Fibroblast of lung (primary cell): ENCODE results near the gene SAP30BP. TPM values are rescaled to one million over a fixed set of nuclear protein-coding genes. Genes with fewer than 3 reads are reported as not detected.

Experiments
- DNase-seq, 2 donors: peaks; one replicate each; pipeline versions ENCODE4 v3.0.0 to v3.0.0-alpha.2; 2010; ENCODE audit warnings: low read depth in 2 of 2
- H2AFZ ChIP-seq: 2 replicates; pipeline ENCODE4 v1.5.1; 2012; ENCODE audit warnings: low read length, control low read depth, inconsistent platforms
- H3K27ac ChIP-seq: 2 replicates; pipeline ENCODE4 v1.5.1; 2011; ENCODE audit warnings: low read length, control low read depth; ENCODE audit not compliant: insufficient read depth
- H3K27me3 ChIP-seq: 2 replicates; pipeline ENCODE4 v1.5.1; 2011; ENCODE audit warnings: mild to moderate bottlenecking, low read length; ENCODE audit not compliant: control insufficient read depth, insufficient read depth
- H3K36me3 ChIP-seq: 2 replicates; pipeline ENCODE4 v1.5.1; 2011; ENCODE audit warnings: low read length; ENCODE audit not compliant: control insufficient read depth, insufficient read depth
- H3K4me1 ChIP-seq: 2 replicates; pipeline ENCODE4 v1.5.1; 2011; ENCODE audit warnings: low read length; ENCODE audit not compliant: control insufficient read depth, insufficient read depth; ENCODE audit errors: extremely low read depth
- H3K4me2 ChIP-seq: 2 replicates; pipeline ENCODE4 v1.5.1; 2011; ENCODE audit warnings: low read length, control low read depth; ENCODE audit not compliant: insufficient read depth; ENCODE audit errors: extremely low read depth
- H3K4me3 ChIP-seq, 4 experiments: fragments of 200-600 bp in 1 of 4; sonication (generic) in 1 of 4; replicated peaks in 1 of 4; 2 replicates each; pipeline ENCODE4 v1.5.1; 2011 to 2016; ENCODE audit warnings: low read length in 4 of 4, low read depth in 3 of 4, mild to moderate bottlenecking in 3 of 4, control low read depth in 2 of 4, inconsistent platforms in 1 of 4, mixed read lengths in 1 of 4; ENCODE audit not compliant: insufficient read depth in 1 of 4; ENCODE audit errors: control extremely low read depth in 1 of 4
- H3K79me2 ChIP-seq: 2 replicates; pipeline ENCODE4 v1.5.1; 2012; ENCODE audit warnings: mild to moderate bottlenecking, low read length, inconsistent platforms; ENCODE audit not compliant: control insufficient read depth, insufficient read depth
- H3K9ac ChIP-seq: 2 replicates; pipeline ENCODE4 v1.5.1; 2011; ENCODE audit warnings: mild to moderate bottlenecking, low read length, control low read depth; ENCODE audit not compliant: insufficient read depth
- H3K9me3 ChIP-seq: 2 replicates; pipeline ENCODE4 v1.5.1; 2012; ENCODE audit warnings: low read depth, low read length; ENCODE audit not compliant: control insufficient read depth, insufficient read depth
- H4K20me1 ChIP-seq: 2 replicates; pipeline ENCODE4 v1.5.1; 2011; ENCODE audit warnings: low read length; ENCODE audit not compliant: control insufficient read depth, insufficient read depth; ENCODE audit errors: extremely low read depth
- CTCF ChIP-seq, 2 donors: IDR thresholded peaks in 1 of 2; conservative IDR thresholded peaks in 1 of 2; 1 replicate in 1 of 2; 2 replicates in 1 of 2; pipeline ENCODE4 v1.5.1; 2011 to 2012; ENCODE audit warnings: low read length in 2 of 2, control low read depth in 1 of 2, inconsistent platforms in 1 of 2, low read depth in 1 of 2, mild to moderate bottlenecking in 1 of 2
- EZH2 ChIP-seq: IDR thresholded peaks from 2 replicates; pipeline ENCODE4 v1.5.1; 2012; ENCODE audit warnings: low read length, control low read depth, mild to moderate bottlenecking; ENCODE audit errors: missing control alignments
- polyA plus RNA-seq, 2 donors: library from polyadenylated mRNA; depleted of rRNA in 1 of 2; stranded (reverse) in 1 of 2; unstranded in 1 of 2; fragments of >200 nt; gene quantifications; 2 replicates each; pipeline ENCODE4 v1.2.1, GENCODE V29; 2011 to 2012; ENCODE audit warnings: missing spikeins in 1 of 2
- total RNA-seq: library from RNA; depleted of rRNA; stranded (reverse); fragments of >200 nt; gene quantifications from 2 replicates; pipeline ENCODE4 v1.2.1, GENCODE V29; 2014

SAP30BP gene
- total and polyA plus RNA-seq, 2 donors (not counting 1 experiment from before 2014, with no cell fraction given) = 43.9 to 61.0 TPM

DNA sequence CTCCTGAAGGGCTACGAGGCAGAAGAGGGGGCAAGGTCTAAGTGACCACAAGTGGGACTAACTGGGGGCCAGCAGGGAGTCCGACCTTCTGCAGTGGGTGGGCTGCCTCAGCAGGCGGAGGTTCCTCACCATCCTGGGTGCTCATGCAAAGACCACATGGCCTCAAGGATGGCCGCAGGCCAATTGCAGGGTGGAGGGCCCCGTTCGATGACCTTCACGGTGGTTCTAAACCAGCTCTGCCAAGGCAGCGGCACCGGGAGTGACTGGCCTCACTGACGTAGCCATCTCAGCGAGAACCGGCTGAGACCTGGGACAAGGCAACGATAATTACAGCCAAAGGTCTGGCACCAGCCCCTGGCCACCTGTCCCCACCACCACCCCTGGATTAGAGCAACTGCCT lies 28.2 kb upstream of the SAP30BP start:
- DNase-seq = no peak
- H3K79me2 ChIP-seq = no peaks in the 10 kb centered on the region
- no peak overlapping the region for H3K4me2 ChIP-seq
- TF ChIP-seq EZH2 = no peak
- TF ChIP-seq CTCF (conservative IDR thresholded peaks at IDR 0.05 in 1 of 2, IDR thresholded peaks at IDR 0.05 in 1 of 2; ENCODE audit: low read depth in 1 of 2, low read length in 2 of 2) = no peak
- peaks cover 5% of the 10 kb centered on the region for H3K4me1 ChIP-seq
- no peaks in the 10 kb centered on the region for H3K9me3 ChIP-seq
- H3K9ac ChIP-seq = no peak overlapping the region
- no peak overlapping the region for H3K27ac ChIP-seq
- H3K27me3 ChIP-seq = no peaks in the 10 kb centered on the region
- H3K36me3 ChIP-seq = no peaks in the 10 kb centered on the region
- no peak overlapping the region for H2AFZ ChIP-seq
- H3K4me3 ChIP-seq = no peak overlapping the region
- no peaks in the 10 kb centered on the region for H4K20me1 ChIP-seq

DNA sequence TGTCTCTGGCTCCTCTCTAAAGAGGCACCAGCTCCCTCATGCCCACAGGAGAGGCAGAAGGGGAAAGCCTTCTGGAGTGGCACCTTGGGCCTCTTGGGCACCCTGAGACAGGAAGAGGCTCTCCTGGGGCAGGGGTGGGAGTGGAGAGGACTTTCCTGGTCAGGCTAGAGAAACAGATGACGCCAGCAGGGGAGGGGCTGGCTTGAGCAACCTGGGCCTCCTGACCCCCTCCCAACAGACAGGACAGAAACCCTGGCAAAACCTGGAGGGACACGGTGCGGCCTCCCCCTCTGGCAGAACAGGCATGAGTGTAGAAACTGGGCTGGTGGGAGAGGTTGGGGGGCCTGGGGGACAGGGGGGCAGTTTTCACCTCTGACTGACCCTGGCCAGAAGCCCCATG lies 27.8 kb upstream of the SAP30BP start:
- H3K4me3 ChIP-seq = no peak overlapping the region
- no peaks in the 10 kb centered on the region for H3K27me3 ChIP-seq
- no peaks in the 10 kb centered on the region for H3K79me2 ChIP-seq
- DNase-seq = no peak
- no peak for TF ChIP-seq CTCF (conservative IDR thresholded peaks at IDR 0.05 in 1 of 2, IDR thresholded peaks at IDR 0.05 in 1 of 2; ENCODE audit: low read depth in 1 of 2, low read length in 2 of 2)
- TF ChIP-seq EZH2 = no peak
- H3K9ac ChIP-seq = no peak overlapping the region
- H3K4me2 ChIP-seq = no peak overlapping the region
- no peak overlapping the region for H3K27ac ChIP-seq
- H3K4me1 ChIP-seq = peaks cover under 1% of the 10 kb centered on the region
- no peaks in the 10 kb centered on the region for H3K9me3 ChIP-seq
- no peaks in the 10 kb centered on the region for H3K36me3 ChIP-seq
- no peaks in the 10 kb centered on the region for H4K20me1 ChIP-seq
- H2AFZ ChIP-seq = no peak overlapping the region

GRCh38 chr17:75639771-75640555 lies 27.2 kb upstream of the SAP30BP start:
- H3K4me3 ChIP-seq = no peak overlapping the region
- no peak overlapping the region for H3K9ac ChIP-seq
- H2AFZ ChIP-seq = no peak overlapping the region
- H3K4me2 ChIP-seq = no peak overlapping the region
- no peak for TF ChIP-seq CTCF (conservative IDR thresholded peaks at IDR 0.05 in 1 of 2, IDR thresholded peaks at IDR 0.05 in 1 of 2; ENCODE audit: low read depth in 1 of 2, low read length in 2 of 2)
- TF ChIP-seq EZH2 = no peak
- no peaks in the 10 kb centered on the region for H3K79me2 ChIP-seq
- H3K4me1 ChIP-seq = no peaks in the 10 kb centered on the region
- no peaks in the 10 kb centered on the region for H3K27me3 ChIP-seq
- H3K9me3 ChIP-seq = no peaks in the 10 kb centered on the region
- H3K27ac ChIP-seq = no peak overlapping the region
- H3K36me3 ChIP-seq = no peaks in the 10 kb centered on the region
- DNase-seq = no peak
- no peaks in the 10 kb centered on the region for H4K20me1 ChIP-seq
